GM12878 (cell line): ENCODE data around the gene OSBPL10. TPM values are rescaled to one million over a fixed set of nuclear protein-coding genes. Genes with fewer than 3 reads are reported as not detected.

Source experiments
- ATAC-seq: fragments of 200-7000 bp; cut with Tn5 transposase; 3 replicates; pipeline ENCODE4 v1.9.1; 2020; ENCODE audit warnings: mild to moderate bottlenecking, moderate library complexity
- BruUV-seq: library from RNA; stranded (reverse); fragments of 400-500 nt; replicated peaks from 2 replicates; lab custom pipeline; 2021; lab: Mats Ljungman, UMichigan
- CTCF ChIA-PET: fragments of 300-600 bp; sonication (Branson Sonifier 250); formaldehyde crosslinking; extraction: SDS; loops from one replicate; lab custom pipeline; 2021; ENCODE audit warnings: inconsistent platforms; lab: Yijun Ruan, JAX
- POLR2A ChIA-PET: fragments of 350-600 bp; formaldehyde crosslinking; extraction: SDS; loops from one replicate; lab custom pipeline; 2021; ENCODE audit warnings: inconsistent platforms; lab: Charles Lee
- RAD21 ChIA-PET: fragments of 300-600 bp; sonication (Branson Sonifier 250); formaldehyde crosslinking; loops from one replicate; lab custom pipeline; 2023; ENCODE audit warnings: antibody characterized with exemption; ENCODE audit not compliant: unreplicated experiment; lab: Charles Lee
- SMC1A ChIA-PET: fragments of 300-600 bp; sonication (Branson Sonifier 250); formaldehyde crosslinking; loops from one replicate; lab custom pipeline; 2023; ENCODE audit not compliant: unreplicated experiment, uncharacterized antibody; lab: Charles Lee
- DNase-seq: peaks from one replicate; pipeline ENCODE4 v3.0.0-alpha.2; 2011; ENCODE audit warnings: low read depth, low spot score
- FAIRE-seq: peaks from 3 replicates; lab custom pipeline; 2011; peaks lifted over from hg19 to GRCh38; lab: Jason Lieb, UNC
- H2AFZ ChIP-seq: 2 replicates; pipeline ENCODE4 v1.6.0; 2011; ENCODE audit warnings: low read depth, low read length, control low read depth; ENCODE audit not compliant: control insufficient read depth
- H3K27ac ChIP-seq: 2 replicates; pipeline ENCODE4 v1.5.1; 2011; ENCODE audit warnings: control low read depth; ENCODE audit not compliant: control insufficient read depth, insufficient read depth
- H3K27me3 ChIP-seq, 2 experiments: replicated peaks in 1 of 2; 2 replicates each; pipeline versions ENCODE4 v1.6.0 to v1.6.1; 2011; ENCODE audit warnings: low read length in 1 of 2; ENCODE audit not compliant: control insufficient read depth in 2 of 2, insufficient read depth in 2 of 2
- H3K36me3 ChIP-seq, 2 experiments: 2 replicates each; pipeline ENCODE4 v1.5.1; 2011; ENCODE audit warnings: low read length in 1 of 2; ENCODE audit not compliant: control insufficient read depth in 2 of 2, insufficient read depth in 2 of 2
- H3K4me1 ChIP-seq: 2 replicates; pipeline ENCODE4 v1.6.1; 2011; ENCODE audit warnings: mild to moderate bottlenecking, low read length, moderate library complexity, mixed read lengths; ENCODE audit not compliant: control insufficient read depth, insufficient read depth
- H3K4me2 ChIP-seq: 2 replicates; pipeline ENCODE4 v1.6.0; 2011; ENCODE audit warnings: control low read depth; ENCODE audit not compliant: control insufficient read depth, insufficient read depth
- H3K4me3 ChIP-seq: fragments of 200-600 bp; sonication (generic); 2 replicates; pipeline ENCODE4 v1.5.1; 2016
- H3K79me2 ChIP-seq: 2 replicates; pipeline ENCODE4 v1.6.0; 2011; ENCODE audit warnings: low read length; ENCODE audit not compliant: control insufficient read depth, insufficient read depth
- H3K9ac ChIP-seq: 2 replicates; pipeline ENCODE4 v1.8.0; 2011; ENCODE audit warnings: low read length, control low read depth, mixed read lengths; ENCODE audit not compliant: control insufficient read depth, insufficient read depth
- H3K9me3 ChIP-seq: replicated peaks from 3 replicates; pipeline ENCODE4 v1.5.1; 2011; ENCODE audit warnings: mild to moderate bottlenecking, low read length; ENCODE audit not compliant: control insufficient read depth, insufficient read depth
- H4K20me1 ChIP-seq: 2 replicates; pipeline ENCODE4 v1.6.0; 2011; ENCODE audit not compliant: control insufficient read depth, insufficient read depth
- FOXK2 ChIP-seq: fragments of 450-650 bp; IDR thresholded peaks from 2 replicates; pipeline ENCODE4 v1.6.1; 2017; ENCODE audit warnings: mild to moderate bottlenecking, moderate library complexity
- HDAC6 ChIP-seq: fragments of 200-600 bp; sonication (generic); IDR thresholded peaks from one replicate; pipeline ENCODE4 v1.8.0; 2017; ENCODE audit warnings: antibody characterized with exemption; ENCODE audit not compliant: unreplicated experiment
- HSF1 ChIP-seq: fragments of 150-350 bp; IDR thresholded peaks from 2 replicates; pipeline ENCODE4 v1.6.1; 2014; ENCODE audit warnings: mild to moderate bottlenecking, low read depth, low read length
- PAX8 ChIP-seq: fragments of 450-650 bp; IDR thresholded peaks from 2 replicates; pipeline ENCODE4 v1.6.1; 2017; ENCODE audit warnings: mild to moderate bottlenecking, moderate library complexity
- RCOR1 ChIP-seq: conservative IDR thresholded peaks from 2 replicates; pipeline ENCODE4 v1.6.1; 2012; ENCODE audit warnings: low read depth, low read length, improper control_type of control experiment
- SIN3A ChIP-seq: IDR thresholded peaks from 2 replicates; pipeline ENCODE4 v1.6.1; 2012; ENCODE audit warnings: low read depth, low read length, improper control_type of control experiment
- SIX5 ChIP-seq: IDR thresholded peaks from 2 replicates; pipeline ENCODE4 v1.6.1; 2011; ENCODE audit warnings: mild to moderate bottlenecking, low read depth, low read length, moderate library complexity; ENCODE audit not compliant: severe bottlenecking
- SPI1 ChIP-seq: IDR thresholded peaks from 2 replicates; pipeline ENCODE4 v1.6.1; 2011; ENCODE audit warnings: low read depth, mild to moderate bottlenecking, low read length, moderate library complexity, borderline replicate concordance; ENCODE audit not compliant: insufficient read depth
- TAF1 ChIP-seq: IDR thresholded peaks from 2 replicates; pipeline ENCODE4 v1.6.1; 2011; ENCODE audit warnings: mild to moderate bottlenecking, low read depth, low read length, borderline replicate concordance
- TBL1XR1 ChIP-seq: IDR thresholded peaks from 2 replicates; pipeline ENCODE4 v1.6.1; 2012; ENCODE audit warnings: low read depth, low read length, improper control_type of control experiment
- ZNF592 ChIP-seq: fragments of 450-650 bp; IDR thresholded peaks from 2 replicates; pipeline ENCODE4 v1.6.1; 2017; ENCODE audit warnings: mild to moderate bottlenecking, moderate library complexity
- ZZZ3 ChIP-seq: IDR thresholded peaks from 2 replicates; pipeline ENCODE4 v1.6.1; 2011; ENCODE audit warnings: low read depth; ENCODE audit not compliant: control insufficient read depth, insufficient read length
- WGBS: methylation state at CpG from one replicate; pipeline ENCODE4 v1.1.6; 2016; ENCODE audit warnings: low lambda C conversion rate; ENCODE audit not compliant: insufficient replicate concordance, insufficient coverage; ENCODE audit errors: missing lambda C conversion rate; 5-methylcytosine and 5-hydroxymethylcytosine counted together
- in situ Hi-C: fragments of 300-500 bp; cut with MboI; formaldehyde crosslinking; loops from 9 replicates; pipeline ENCODE4 v1.14.3; 2018; ENCODE audit warnings: mixed read lengths
- intact Hi-C: fragments of 100-400 bp; cut with micrococcal nuclease; formaldehyde crosslinking; loops from one replicate; pipeline ENCODE4 v1.14.2; 2022; ENCODE audit not compliant: unreplicated experiment
- polyA plus RNA-seq, 11 experiments: library from polyadenylated mRNA; depleted of rRNA in 4 of 11; unstranded in 6 of 11; stranded (reverse) in 5 of 11; fragments of >200 nt; fragmentation: Nextera tagmentation in 4 of 11; fragmentation: Illumina TruSeq in 1 of 11; extraction: Ambion mirVana in 4 of 11; extraction: Trizol in 1 of 11; gene quantifications; 1 replicate in 1 of 11; 2 replicates in 10 of 11; pipeline versions ENCODE4 v1.2.1 to v1.2.3, GENCODE V29; 2011 to 2016; ENCODE audit warnings: inconsistent platforms in 2 of 11, missing spikeins in 2 of 11, low read depth in 1 of 11
- total RNA-seq, 4 experiments: library from RNA; depleted of rRNA in 3 of 4; stranded (reverse); fragments of >200 nt in 3 of 4; fragmentation: Illumina TruSeq in 1 of 4; extraction: Trizol in 1 of 4; gene quantifications; 2 replicates each; pipeline versions ENCODE4 v1.2.1 to v1.2.3, GENCODE V29; 2013 to 2021
- TF ChIP-seq, protein P1 (sequence below): IDR thresholded peaks from 2 replicates; pipeline ENCODE4 v1.6.1; 2012; ENCODE audit warnings: low read depth, low read length, improper control_type of control experiment
- TF ChIP-seq, protein P2 (sequence below): IDR thresholded peaks from 2 replicates; pipeline ENCODE4 v1.6.1; 2011; ENCODE audit warnings: low read depth, low read length, improper control_type of control experiment, borderline replicate concordance
- TF ChIP-seq, protein P3 (sequence below), 3 experiments: IDR thresholded peaks in 2 of 3; conservative IDR thresholded peaks in 1 of 3; 2 replicates each; pipeline ENCODE4 v1.5.1; 2011; ENCODE audit warnings: low read depth in 3 of 3, low read length in 3 of 3, mild to moderate bottlenecking in 3 of 3, control low read depth in 2 of 3, moderate library complexity in 2 of 3, inconsistent platforms in 1 of 3, mixed read lengths in 1 of 3; ENCODE audit not compliant: control insufficient read depth in 2 of 3, insufficient read depth in 1 of 3; ENCODE audit errors: extremely low read depth in 1 of 3

Gene OSBPL10
- total and polyA plus RNA-seq, 10 of the 15 experiments (the other 5 are each of a cell fraction or from before 2014, with no cell fraction given): 0.03 to 0.25 (median 0.09) TPM; not detected in 5

GRCh38 chr3:31876331-31876730, 104.7 kb downstream of the OSBPL10 start:
- TF ChIP-seq ZNF592: no peak
- no peak for TF ChIP-seq TBL1XR1
- TF ChIP-seq SPI1: no peak
- TF ChIP-seq, protein P1, sequence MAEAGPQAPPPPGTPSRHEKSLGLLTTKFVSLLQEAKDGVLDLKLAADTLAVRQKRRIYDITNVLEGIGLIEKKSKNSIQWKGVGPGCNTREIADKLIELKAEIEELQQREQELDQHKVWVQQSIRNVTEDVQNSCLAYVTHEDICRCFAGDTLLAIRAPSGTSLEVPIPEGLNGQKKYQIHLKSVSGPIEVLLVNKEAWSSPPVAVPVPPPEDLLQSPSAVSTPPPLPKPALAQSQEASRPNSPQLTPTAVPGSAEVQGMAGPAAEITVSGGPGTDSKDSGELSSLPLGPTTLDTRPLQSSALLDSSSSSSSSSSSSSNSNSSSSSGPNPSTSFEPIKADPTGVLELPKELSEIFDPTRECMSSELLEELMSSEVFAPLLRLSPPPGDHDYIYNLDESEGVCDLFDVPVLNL: no peak
- TF ChIP-seq TAF1: no peak
- TF ChIP-seq SIN3A: no peak
- TF ChIP-seq PAX8: no peak
- TF ChIP-seq FOXK2: no peak
- TF ChIP-seq, protein P2, sequence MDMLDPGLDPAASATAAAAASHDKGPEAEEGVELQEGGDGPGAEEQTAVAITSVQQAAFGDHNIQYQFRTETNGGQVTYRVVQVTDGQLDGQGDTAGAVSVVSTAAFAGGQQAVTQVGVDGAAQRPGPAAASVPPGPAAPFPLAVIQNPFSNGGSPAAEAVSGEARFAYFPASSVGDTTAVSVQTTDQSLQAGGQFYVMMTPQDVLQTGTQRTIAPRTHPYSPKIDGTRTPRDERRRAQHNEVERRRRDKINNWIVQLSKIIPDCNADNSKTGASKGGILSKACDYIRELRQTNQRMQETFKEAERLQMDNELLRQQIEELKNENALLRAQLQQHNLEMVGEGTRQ: no peak
- TF ChIP-seq HDAC6: no peak
- TF ChIP-seq, protein P3, sequence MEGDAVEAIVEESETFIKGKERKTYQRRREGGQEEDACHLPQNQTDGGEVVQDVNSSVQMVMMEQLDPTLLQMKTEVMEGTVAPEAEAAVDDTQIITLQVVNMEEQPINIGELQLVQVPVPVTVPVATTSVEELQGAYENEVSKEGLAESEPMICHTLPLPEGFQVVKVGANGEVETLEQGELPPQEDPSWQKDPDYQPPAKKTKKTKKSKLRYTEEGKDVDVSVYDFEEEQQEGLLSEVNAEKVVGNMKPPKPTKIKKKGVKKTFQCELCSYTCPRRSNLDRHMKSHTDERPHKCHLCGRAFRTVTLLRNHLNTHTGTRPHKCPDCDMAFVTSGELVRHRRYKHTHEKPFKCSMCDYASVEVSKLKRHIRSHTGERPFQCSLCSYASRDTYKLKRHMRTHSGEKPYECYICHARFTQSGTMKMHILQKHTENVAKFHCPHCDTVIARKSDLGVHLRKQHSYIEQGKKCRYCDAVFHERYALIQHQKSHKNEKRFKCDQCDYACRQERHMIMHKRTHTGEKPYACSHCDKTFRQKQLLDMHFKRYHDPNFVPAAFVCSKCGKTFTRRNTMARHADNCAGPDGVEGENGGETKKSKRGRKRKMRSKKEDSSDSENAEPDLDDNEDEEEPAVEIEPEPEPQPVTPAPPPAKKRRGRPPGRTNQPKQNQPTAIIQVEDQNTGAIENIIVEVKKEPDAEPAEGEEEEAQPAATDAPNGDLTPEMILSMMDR (IDR thresholded peaks at IDR 0.05 in 2 of 3, conservative IDR thresholded peaks at IDR 0.05 in 1 of 3; ENCODE audit: control insufficient read depth in 2 of 3, extremely low read depth in 1 of 3, insufficient read depth in 1 of 3, low read depth in 3 of 3, low read length in 3 of 3): no peak
- TF ChIP-seq RCOR1: no peak
- TF ChIP-seq HSF1: no peak
- TF ChIP-seq SIX5: no peak
- TF ChIP-seq ZZZ3: no peak
- Histone ChIP-seq H4K20me1 (no peaks in the 10 kb centered on the region), H3K9me3 (no peaks in the 10 kb centered on the region), H3K9ac (no peak overlapping the region), H2AFZ (no peak overlapping the region), H3K79me2 (no peaks in the 10 kb centered on the region), H3K27me3 (no peaks in the 10 kb centered on the region; a peak in 1 of 4 replicates), H3K4me2 (no peak overlapping the region), H3K36me3 (no peaks in the 10 kb centered on the region), H3K27ac (no peak overlapping the region), H3K4me1 (no peaks in the 10 kb centered on the region), H3K4me3 (no peak overlapping the region)
- no peak for FAIRE-seq
- ChIA-PET SMC1A (no interaction called here), POLR2A (no interaction called here), CTCF (no interaction called here), RAD21 (no interaction called here)
- in situ Hi-C loops: no loop called here
- BruUV-seq: no TSS peak
- intact Hi-C loops: no loop called here
- ATAC-seq: no peak
- 1% methylated on average over 7 of the region's 7 CpGs for WGBS
- DNase-seq: no peak
